ENCODE measurements around the gene PPL. TPM values are rescaled to one million over a fixed set of nuclear protein-coding genes. Genes with fewer than 3 reads are reported as not detected.

PPL gene
- total and polyA plus RNA-seq, 2 experiments from 2014 or later = 8.4 to 10.8 TPM

- Histone ChIP-seq H3K27me3 (no peaks in the 10 kb centered on the region), H3K36me3 (no peaks in the 10 kb centered on the region), H3K27ac (no peak overlapping the region), H3K4me1 (ENCODE audit: low read depth) (peaks cover 9% of the 10 kb centered on the region), H3K4me3 (no peak overlapping the region), H3K9me3 (ENCODE audit: low read depth) (no peaks in the 10 kb centered on the region)
- TF ChIP-seq, protein P1, sequence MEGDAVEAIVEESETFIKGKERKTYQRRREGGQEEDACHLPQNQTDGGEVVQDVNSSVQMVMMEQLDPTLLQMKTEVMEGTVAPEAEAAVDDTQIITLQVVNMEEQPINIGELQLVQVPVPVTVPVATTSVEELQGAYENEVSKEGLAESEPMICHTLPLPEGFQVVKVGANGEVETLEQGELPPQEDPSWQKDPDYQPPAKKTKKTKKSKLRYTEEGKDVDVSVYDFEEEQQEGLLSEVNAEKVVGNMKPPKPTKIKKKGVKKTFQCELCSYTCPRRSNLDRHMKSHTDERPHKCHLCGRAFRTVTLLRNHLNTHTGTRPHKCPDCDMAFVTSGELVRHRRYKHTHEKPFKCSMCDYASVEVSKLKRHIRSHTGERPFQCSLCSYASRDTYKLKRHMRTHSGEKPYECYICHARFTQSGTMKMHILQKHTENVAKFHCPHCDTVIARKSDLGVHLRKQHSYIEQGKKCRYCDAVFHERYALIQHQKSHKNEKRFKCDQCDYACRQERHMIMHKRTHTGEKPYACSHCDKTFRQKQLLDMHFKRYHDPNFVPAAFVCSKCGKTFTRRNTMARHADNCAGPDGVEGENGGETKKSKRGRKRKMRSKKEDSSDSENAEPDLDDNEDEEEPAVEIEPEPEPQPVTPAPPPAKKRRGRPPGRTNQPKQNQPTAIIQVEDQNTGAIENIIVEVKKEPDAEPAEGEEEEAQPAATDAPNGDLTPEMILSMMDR (IDR thresholded peaks at IDR 0.05; ENCODE audit: low read depth, low read length) = no peak
- DNase-seq (ENCODE audit: low read depth in 1 of 2, low spot score in 1 of 2) = no peak
These were observed 43.0 kb upstream of the PPL start for GRCh38 chr16:4979736-4980660.

- Histone ChIP-seq H3K36me3 (no peaks in the 10 kb centered on the region), H3K9me3 (ENCODE audit: low read depth) (no peaks in the 10 kb centered on the region), H3K27me3 (no peaks in the 10 kb centered on the region), H3K4me1 (ENCODE audit: low read depth) (peaks cover 9% of the 10 kb centered on the region), H3K27ac (no peak overlapping the region), H3K4me3 (no peak overlapping the region)
- TF ChIP-seq, protein P1 (IDR thresholded peaks at IDR 0.05; ENCODE audit: low read depth, low read length) = no peak
- no peak for DNase-seq (ENCODE audit: low read depth in 1 of 2, low spot score in 1 of 2)
These were observed 42.2 kb upstream of the PPL start for GRCh38 chr16:4979164-4979563.

GRCh38 chr16:4976611-4977145 lies 39.7 kb upstream of the PPL start:
- Histone ChIP-seq H3K4me3 (no peak overlapping the region), H3K27me3 (no peaks in the 10 kb centered on the region), H3K27ac (no peak overlapping the region), H3K9me3 (ENCODE audit: low read depth) (no peaks in the 10 kb centered on the region), H3K4me1 (ENCODE audit: low read depth) (no peaks in the 10 kb centered on the region), H3K36me3 (no peaks in the 10 kb centered on the region)
- TF ChIP-seq, protein P1 (IDR thresholded peaks at IDR 0.05; ENCODE audit: low read depth, low read length) = no peak
- no peak for DNase-seq (ENCODE audit: low read depth in 1 of 2, low spot score in 1 of 2)

DNA sequence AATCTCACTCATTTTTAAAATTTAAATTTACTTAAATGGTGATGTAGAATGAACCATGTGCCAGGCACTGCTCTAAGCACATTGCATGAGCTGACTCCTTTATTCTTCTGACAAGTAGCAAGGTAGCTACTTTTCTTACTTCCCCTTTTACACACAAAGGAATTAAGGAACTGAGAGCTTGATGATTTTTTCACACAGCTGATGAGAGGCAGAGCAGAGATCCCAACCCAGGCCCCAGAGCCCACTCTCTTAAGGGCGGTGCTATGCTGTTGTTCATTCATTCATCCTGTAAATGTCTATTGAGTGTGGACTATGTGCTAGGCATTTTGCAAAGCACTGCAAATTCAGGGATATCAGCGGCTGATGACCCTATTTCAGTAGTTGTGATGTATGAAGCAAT lies 39.1 kb upstream of the PPL start:
- no peak for DNase-seq (ENCODE audit: low read depth in 1 of 2, low spot score in 1 of 2)
- H3K27ac ChIP-seq = no peak overlapping the region
- H3K4me3 ChIP-seq = no peak overlapping the region
- TF ChIP-seq, protein P1 (IDR thresholded peaks at IDR 0.05; ENCODE audit: low read depth, low read length) = no peak
- H3K9me3 ChIP-seq (ENCODE audit: low read depth) = no peaks in the 10 kb centered on the region
- H3K36me3 ChIP-seq = no peaks in the 10 kb centered on the region
- H3K4me1 ChIP-seq (ENCODE audit: low read depth) = no peaks in the 10 kb centered on the region
- no peaks in the 10 kb centered on the region for H3K27me3 ChIP-seq

GRCh38 chr16:4972938-4973587 lies 36.1 kb upstream of the PPL start:
- Histone ChIP-seq H3K27me3 (no peaks in the 10 kb centered on the region), H3K9me3 (ENCODE audit: low read depth) (no peaks in the 10 kb centered on the region), H3K4me1 (ENCODE audit: low read depth) (peaks cover 8% of the 10 kb centered on the region), H3K4me3 (no peak overlapping the region), H3K27ac (no peak overlapping the region), H3K36me3 (no peaks in the 10 kb centered on the region)
- TF ChIP-seq, protein P1 (IDR thresholded peaks at IDR 0.05; ENCODE audit: low read depth, low read length) = no peak
- DNase-seq (ENCODE audit: low read depth in 1 of 2, low spot score in 1 of 2) = no peak
